ENCODE measurements around the gene ITFG2. TPM values are rescaled to one million over a fixed set of nuclear protein-coding genes. Genes with fewer than 3 reads are reported as not detected.

The ITFG2 gene
- polyA plus RNA-seq, 1 donor (not counting 4 experiments of a cell fraction or from before 2014, with no cell fraction given) = 13.0 TPM

GRCh38 chr12:2801044-2801783 is 11.3 kb upstream of the ITFG2 start:
- no peaks in the 10 kb centered on the region for H3K9me1 ChIP-seq (ENCODE audit: control insufficient read depth, extremely low read depth, insufficient read depth, low read length)
- H3K27ac ChIP-seq (ENCODE audit: control insufficient read depth, insufficient read depth, low read length) = no peak overlapping the region
- peaks cover 62 to 76% of the 10 kb centered on the region in 2 experiments for H3K36me3 ChIP-seq (ENCODE audit: control insufficient read depth in 2 of 2, extremely low read depth in 1 of 2, insufficient read depth in 2 of 2, low read length in 2 of 2)
- FAIRE-seq = no peak
- H2AFZ ChIP-seq (ENCODE audit: control insufficient read depth, low read length) = no peak overlapping the region
- H3K9ac ChIP-seq (ENCODE audit: control insufficient read depth, extremely low read depth, insufficient read depth, low read length) = no peak overlapping the region
- peaks cover 29% of the 10 kb centered on the region for H3K4me1 ChIP-seq (ENCODE audit: control insufficient read depth, extremely low read depth, insufficient read depth, low read length)
- DNase-seq (ENCODE audit: low read depth, low spot score) = no peak
- TF ChIP-seq, protein P1, sequence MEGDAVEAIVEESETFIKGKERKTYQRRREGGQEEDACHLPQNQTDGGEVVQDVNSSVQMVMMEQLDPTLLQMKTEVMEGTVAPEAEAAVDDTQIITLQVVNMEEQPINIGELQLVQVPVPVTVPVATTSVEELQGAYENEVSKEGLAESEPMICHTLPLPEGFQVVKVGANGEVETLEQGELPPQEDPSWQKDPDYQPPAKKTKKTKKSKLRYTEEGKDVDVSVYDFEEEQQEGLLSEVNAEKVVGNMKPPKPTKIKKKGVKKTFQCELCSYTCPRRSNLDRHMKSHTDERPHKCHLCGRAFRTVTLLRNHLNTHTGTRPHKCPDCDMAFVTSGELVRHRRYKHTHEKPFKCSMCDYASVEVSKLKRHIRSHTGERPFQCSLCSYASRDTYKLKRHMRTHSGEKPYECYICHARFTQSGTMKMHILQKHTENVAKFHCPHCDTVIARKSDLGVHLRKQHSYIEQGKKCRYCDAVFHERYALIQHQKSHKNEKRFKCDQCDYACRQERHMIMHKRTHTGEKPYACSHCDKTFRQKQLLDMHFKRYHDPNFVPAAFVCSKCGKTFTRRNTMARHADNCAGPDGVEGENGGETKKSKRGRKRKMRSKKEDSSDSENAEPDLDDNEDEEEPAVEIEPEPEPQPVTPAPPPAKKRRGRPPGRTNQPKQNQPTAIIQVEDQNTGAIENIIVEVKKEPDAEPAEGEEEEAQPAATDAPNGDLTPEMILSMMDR (optimal IDR thresholded peaks at IDR 0.05 in 1 of 3, IDR thresholded peaks at IDR 0.05 in 1 of 3, conservative IDR thresholded peaks at IDR 0.05 in 1 of 3; ENCODE audit: extremely low read depth in 1 of 3, insufficient read depth in 2 of 3, low read length in 3 of 3) = no peak
- no peak for TF ChIP-seq EZH2 (IDR thresholded peaks at IDR 0.05; ENCODE audit: low read length)
- dilution Hi-C loops (cut with MboI; ENCODE audit: extremely low pct_ligation_motif_present, low sequenced_read_pairs) = no loop called here
- H4K20me1 ChIP-seq (ENCODE audit: control insufficient read depth, extremely low read depth, insufficient read depth, low read length) = peaks cover 15% of the 10 kb centered on the region
- H3K4me2 ChIP-seq (ENCODE audit: control insufficient read depth, extremely low read depth, insufficient read depth, low read depth, low read length) = no peak overlapping the region
- no peak overlapping the region for H3K4me3 ChIP-seq (ENCODE audit: control insufficient read depth in 2 of 3, extremely low read depth in 1 of 3, insufficient read depth in 2 of 3, low read depth in 1 of 3, low read length in 3 of 3)
- peaks cover 26% of the 10 kb centered on the region for H3K79me2 ChIP-seq (ENCODE audit: control insufficient read depth, insufficient read depth, low read length)
- H3K9me3 ChIP-seq (ENCODE audit: control insufficient read depth, low read depth, low read length) = no peaks in the 10 kb centered on the region
- H3K27me3 ChIP-seq (ENCODE audit: control insufficient read depth, extremely low read depth, insufficient read depth, low read length) = no peaks in the 10 kb centered on the region

DNA sequence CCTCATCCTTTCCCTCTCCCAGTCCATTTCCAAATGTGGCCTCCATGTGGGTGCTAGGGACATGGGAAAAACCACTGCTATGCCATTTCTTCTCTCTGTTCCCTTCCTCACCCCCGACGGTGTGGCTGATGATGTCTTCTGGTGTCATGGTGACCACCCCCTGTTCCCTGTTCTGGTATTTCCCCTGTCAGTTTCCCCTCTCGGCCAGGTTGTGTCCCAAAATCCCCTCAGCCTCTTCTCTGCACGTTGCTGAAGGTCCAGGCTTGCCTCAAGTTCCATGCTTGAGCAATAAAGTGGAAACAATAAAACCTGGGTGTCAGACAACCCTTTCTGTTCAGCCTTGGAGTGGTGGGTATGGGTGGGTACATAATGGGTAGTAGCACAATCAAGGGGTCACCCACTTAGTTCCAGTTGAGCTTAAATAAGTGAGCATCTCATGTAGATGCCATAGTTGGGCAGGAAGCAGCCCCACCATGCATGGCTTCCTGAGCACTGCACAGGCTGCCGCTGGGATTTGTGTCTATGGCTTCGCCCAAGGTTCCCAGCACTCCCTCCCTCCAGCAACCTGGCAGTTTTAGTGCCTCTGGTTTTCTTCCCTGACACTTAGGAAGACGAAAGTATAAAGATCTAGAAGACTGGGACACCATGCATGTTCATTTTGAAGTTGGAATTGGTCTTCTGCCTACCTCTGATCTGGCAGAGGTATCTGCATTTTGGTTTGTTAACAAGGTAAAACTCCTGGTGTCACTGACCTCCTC is 8.7 kb upstream of the ITFG2 start:
- peaks cover 2% of the 10 kb centered on the region for H3K79me2 ChIP-seq (ENCODE audit: control insufficient read depth, insufficient read depth, low read length)
- peaks cover 18% of the 10 kb centered on the region for H3K4me1 ChIP-seq (ENCODE audit: control insufficient read depth, extremely low read depth, insufficient read depth, low read length)
- TF ChIP-seq EZH2 (IDR thresholded peaks at IDR 0.05; ENCODE audit: low read length) = no peak
- TF ChIP-seq, protein P1 (optimal IDR thresholded peaks at IDR 0.05 in 1 of 3, IDR thresholded peaks at IDR 0.05 in 1 of 3, conservative IDR thresholded peaks at IDR 0.05 in 1 of 3; ENCODE audit: extremely low read depth in 1 of 3, insufficient read depth in 2 of 3, low read length in 3 of 3) = no peak
- no peaks in the 10 kb centered on the region for H3K9me3 ChIP-seq (ENCODE audit: control insufficient read depth, low read depth, low read length)
- dilution Hi-C loops (cut with MboI; ENCODE audit: extremely low pct_ligation_motif_present, low sequenced_read_pairs) = no loop called here
- no peak overlapping the region for H3K9ac ChIP-seq (ENCODE audit: control insufficient read depth, extremely low read depth, insufficient read depth, low read length)
- no peak overlapping the region for H2AFZ ChIP-seq (ENCODE audit: control insufficient read depth, low read length)
- FAIRE-seq (no peak), DNase-seq (ENCODE audit: low read depth, low spot score) (no peak)
- H3K27ac ChIP-seq (ENCODE audit: control insufficient read depth, insufficient read depth, low read length) = no peak overlapping the region
- H3K36me3 ChIP-seq (ENCODE audit: control insufficient read depth in 2 of 2, extremely low read depth in 1 of 2, insufficient read depth in 2 of 2, low read length in 2 of 2) = peaks cover 45 to 59% of the 10 kb centered on the region in 2 experiments
- no peak overlapping the region for H3K4me2 ChIP-seq (ENCODE audit: control insufficient read depth, extremely low read depth, insufficient read depth, low read depth, low read length)
- H3K9me1 ChIP-seq (ENCODE audit: control insufficient read depth, extremely low read depth, insufficient read depth, low read length) = no peaks in the 10 kb centered on the region
- H3K27me3 ChIP-seq (ENCODE audit: control insufficient read depth, extremely low read depth, insufficient read depth, low read length) = no peaks in the 10 kb centered on the region
- no peak overlapping the region for H3K4me3 ChIP-seq (ENCODE audit: control insufficient read depth in 2 of 3, extremely low read depth in 1 of 3, insufficient read depth in 2 of 3, low read depth in 1 of 3, low read length in 3 of 3)
- H4K20me1 ChIP-seq (ENCODE audit: control insufficient read depth, extremely low read depth, insufficient read depth, low read length) = no peaks in the 10 kb centered on the region
